ENCODE measurements around the gene TMEM237.

DNA sequence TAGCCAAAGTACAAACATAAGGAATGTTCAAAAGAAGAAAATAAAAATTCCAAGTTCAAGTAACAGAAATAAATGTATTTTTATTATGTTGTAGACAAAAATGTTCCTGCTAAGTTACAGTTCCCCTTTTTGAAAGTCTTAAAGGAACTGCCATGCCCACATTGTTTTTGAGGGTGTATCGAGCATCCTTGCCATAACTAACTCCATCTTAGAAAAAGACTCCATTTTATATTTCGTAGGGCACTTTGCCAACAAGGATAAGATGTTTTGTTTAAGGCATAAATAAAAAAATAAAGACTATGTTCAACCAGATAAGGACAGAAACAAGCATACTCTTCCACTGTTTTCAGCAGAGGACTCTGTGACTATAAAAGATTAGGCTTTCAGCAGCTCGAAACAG lies 67.3 kb downstream of the TMEM237 start:
- TF ChIP-seq EZH2 (IDR thresholded peaks at IDR 0.05; ENCODE audit: low read length, missing control alignments) (no peak), CTCF (conservative IDR thresholded peaks at IDR 0.05 in 1 of 2, IDR thresholded peaks at IDR 0.05 in 1 of 2; ENCODE audit: low read depth in 1 of 2, low read length in 2 of 2) (no peak)
